Measurements from ENCODE around the gene RNF149. TPM values are rescaled to one million over a fixed set of nuclear protein-coding genes. Genes with fewer than 3 reads are reported as not detected.

RNF149 gene
- total and polyA plus RNA-seq, 9 of the 15 experiments (the other 6 are each of a cell fraction or from before 2014, with no cell fraction given): 9.0 to 31.5 (median 22.8) TPM

DNA sequence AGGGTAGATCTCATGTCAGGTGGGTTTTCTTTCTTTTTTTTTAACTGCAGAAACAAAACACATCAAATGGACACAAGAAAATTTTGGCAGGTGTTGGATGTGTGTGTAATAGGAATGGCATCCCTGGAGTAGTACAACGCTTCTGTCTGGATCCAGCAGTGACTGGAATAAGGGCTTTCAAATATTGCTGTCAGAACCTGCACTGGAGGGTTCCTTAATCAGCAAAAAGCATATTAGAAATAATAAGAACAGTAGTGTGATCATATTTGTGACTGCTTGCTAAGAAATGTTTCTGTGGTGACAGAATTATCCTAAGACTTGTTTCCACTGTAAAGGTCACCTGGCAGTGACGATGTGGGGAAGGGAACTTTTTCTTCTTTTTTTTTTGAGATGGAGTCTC is 48.0 kb upstream of the RNF149 start:
- DNase-seq (ENCODE audit: extremely low read depth in 1 of 4, low spot score in 3 of 4) (no peak), ATAC-seq (no peak), FAIRE-seq (no peak)
- CTCF ChIA-PET (ENCODE audit: low intra/inter-chr PET ratio): no interaction called here
- Histone ChIP-seq H3K27ac (ENCODE audit: extremely low read depth, low read depth, low read length) (no peak overlapping the region), H3K4me1 (replicated peaks in 1 of 2; ENCODE audit: control insufficient read depth in 2 of 2, insufficient read depth in 2 of 2, low read length in 2 of 2) (peaks cover 0 to 4% of the 10 kb centered on the region in 2 experiments; a peak in 1 of 5 replicates), H3K36me3 (ENCODE audit: control insufficient read depth, insufficient read depth, low read length) (no peaks in the 10 kb centered on the region), H2AFZ (ENCODE audit: low read depth, low read length) (no peak overlapping the region), H3K9ac (ENCODE audit: insufficient read depth in 1 of 2, low read depth in 2 of 2, low read length in 2 of 2) (no peak overlapping the region), H3K9me3 (replicated peaks; ENCODE audit: control insufficient read depth, insufficient read depth, low read depth, low read length) (no peaks in the 10 kb centered on the region), H4K20me1 (replicated peaks; ENCODE audit: control insufficient read depth, insufficient read depth, low read length) (no peaks in the 10 kb centered on the region), H3K4me3 (no peak overlapping the region), H3K9me1 (ENCODE audit: control insufficient read depth, insufficient read depth, low read length) (no peaks in the 10 kb centered on the region), H3K4me2 (ENCODE audit: insufficient read depth, low read length) (no peak overlapping the region), H3K79me2 (ENCODE audit: control insufficient read depth, insufficient read depth, low read length) (no peaks in the 10 kb centered on the region), H3K27me3 (ENCODE audit: control insufficient read depth in 2 of 2, insufficient read depth in 2 of 2, low read length in 2 of 2) (peaks cover 12 to 31% of the 10 kb centered on the region in 2 experiments; a peak in 3 of 5 replicates)
- TF ChIP-seq NEUROD1 (IDR thresholded peaks at IDR 0.05; ENCODE audit: borderline replicate concordance, low read depth, low read length, partially characterized antibody) (no peak), BHLHE40 (IDR thresholded peaks at IDR 0.05; ENCODE audit: low read length) (no peak), MED1 (CRISPR knock-in tag; IDR thresholded peaks at IDR 0.05; ENCODE audit: borderline replicate concordance) (no peak), NCOR1 (IDR thresholded peaks at IDR 0.05) (no peak), NR1H2 (CRISPR knock-in tag; IDR thresholded peaks at IDR 0.05) (no peak)
- TF ChIP-seq, protein P1, sequence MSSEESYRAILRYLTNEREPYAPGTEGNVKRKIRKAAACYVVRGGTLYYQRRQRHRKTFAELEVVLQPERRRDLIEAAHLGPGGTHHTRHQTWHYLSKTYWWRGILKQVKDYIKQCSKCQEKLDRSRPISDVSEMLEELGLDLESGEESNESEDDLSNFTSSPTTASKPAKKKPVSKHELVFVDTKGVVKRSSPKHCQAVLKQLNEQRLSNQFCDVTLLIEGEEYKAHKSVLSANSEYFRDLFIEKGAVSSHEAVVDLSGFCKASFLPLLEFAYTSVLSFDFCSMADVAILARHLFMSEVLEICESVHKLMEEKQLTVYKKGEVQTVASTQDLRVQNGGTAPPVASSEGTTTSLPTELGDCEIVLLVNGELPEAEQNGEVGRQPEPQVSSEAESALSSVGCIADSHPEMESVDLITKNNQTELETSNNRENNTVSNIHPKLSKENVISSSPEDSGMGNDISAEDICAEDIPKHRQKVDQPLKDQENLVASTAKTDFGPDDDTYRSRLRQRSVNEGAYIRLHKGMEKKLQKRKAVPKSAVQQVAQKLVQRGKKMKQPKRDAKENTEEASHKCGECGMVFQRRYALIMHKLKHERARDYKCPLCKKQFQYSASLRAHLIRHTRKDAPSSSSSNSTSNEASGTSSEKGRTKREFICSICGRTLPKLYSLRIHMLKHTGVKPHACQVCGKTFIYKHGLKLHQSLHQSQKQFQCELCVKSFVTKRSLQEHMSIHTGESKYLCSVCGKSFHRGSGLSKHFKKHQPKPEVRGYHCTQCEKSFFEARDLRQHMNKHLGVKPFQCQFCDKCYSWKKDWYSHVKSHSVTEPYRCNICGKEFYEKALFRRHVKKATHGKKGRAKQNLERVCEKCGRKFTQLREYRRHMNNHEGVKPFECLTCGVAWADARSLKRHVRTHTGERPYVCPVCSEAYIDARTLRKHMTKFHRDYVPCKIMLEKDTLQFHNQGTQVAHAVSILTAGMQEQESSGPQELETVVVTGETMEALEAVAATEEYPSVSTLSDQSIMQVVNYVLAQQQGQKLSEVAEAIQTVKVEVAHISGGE (CRISPR knock-in tag; IDR thresholded peaks at IDR 0.05): no peak
- TF ChIP-seq, protein P2, sequence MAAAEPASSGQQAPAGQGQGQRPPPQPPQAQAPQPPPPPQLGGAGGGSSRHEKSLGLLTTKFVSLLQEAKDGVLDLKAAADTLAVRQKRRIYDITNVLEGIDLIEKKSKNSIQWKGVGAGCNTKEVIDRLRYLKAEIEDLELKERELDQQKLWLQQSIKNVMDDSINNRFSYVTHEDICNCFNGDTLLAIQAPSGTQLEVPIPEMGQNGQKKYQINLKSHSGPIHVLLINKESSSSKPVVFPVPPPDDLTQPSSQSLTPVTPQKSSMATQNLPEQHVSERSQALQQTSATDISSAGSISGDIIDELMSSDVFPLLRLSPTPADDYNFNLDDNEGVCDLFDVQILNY (CRISPR knock-in tag; IDR thresholded peaks at IDR 0.05): no peak
- BruUV-seq (replicated peaks): no TSS peak
- intact Hi-C loops (cut with micrococcal nuclease) (no loop called here), in situ Hi-C loops (cut with MboI) (no loop called here)
- POLR2A ChIA-PET: no interaction called here
- WGBS (ENCODE audit: insufficient coverage, low coverage, missing lambda C conversion rate): 0% methylated on average over 2 of the region's 2 CpGs
